A673 (cell line): ENCODE data around the gene AGPAT2.

Experiments
- EZH2 ChIP-seq: fragments of 200-600 bp; sonication (generic); IDR thresholded peaks from 2 replicates; pipeline ENCODE4 v1.6.1; 2017; ENCODE audit warnings: borderline replicate concordance, low read depth, mild to moderate bottlenecking, mixed read lengths, antibody characterized with exemption, low read length; ENCODE audit not compliant: poor library complexity, severe bottlenecking
- TF ChIP-seq, protein P1 (sequence below): fragments of 300-800, 200-600 bp; sonication (generic); conservative IDR thresholded peaks from 2 replicates; pipeline ENCODE4 v1.5.1; 2017; ENCODE audit warnings: low read depth, mild to moderate bottlenecking, antibody characterized with exemption, low read length, moderate library complexity, mixed read lengths

DNA sequence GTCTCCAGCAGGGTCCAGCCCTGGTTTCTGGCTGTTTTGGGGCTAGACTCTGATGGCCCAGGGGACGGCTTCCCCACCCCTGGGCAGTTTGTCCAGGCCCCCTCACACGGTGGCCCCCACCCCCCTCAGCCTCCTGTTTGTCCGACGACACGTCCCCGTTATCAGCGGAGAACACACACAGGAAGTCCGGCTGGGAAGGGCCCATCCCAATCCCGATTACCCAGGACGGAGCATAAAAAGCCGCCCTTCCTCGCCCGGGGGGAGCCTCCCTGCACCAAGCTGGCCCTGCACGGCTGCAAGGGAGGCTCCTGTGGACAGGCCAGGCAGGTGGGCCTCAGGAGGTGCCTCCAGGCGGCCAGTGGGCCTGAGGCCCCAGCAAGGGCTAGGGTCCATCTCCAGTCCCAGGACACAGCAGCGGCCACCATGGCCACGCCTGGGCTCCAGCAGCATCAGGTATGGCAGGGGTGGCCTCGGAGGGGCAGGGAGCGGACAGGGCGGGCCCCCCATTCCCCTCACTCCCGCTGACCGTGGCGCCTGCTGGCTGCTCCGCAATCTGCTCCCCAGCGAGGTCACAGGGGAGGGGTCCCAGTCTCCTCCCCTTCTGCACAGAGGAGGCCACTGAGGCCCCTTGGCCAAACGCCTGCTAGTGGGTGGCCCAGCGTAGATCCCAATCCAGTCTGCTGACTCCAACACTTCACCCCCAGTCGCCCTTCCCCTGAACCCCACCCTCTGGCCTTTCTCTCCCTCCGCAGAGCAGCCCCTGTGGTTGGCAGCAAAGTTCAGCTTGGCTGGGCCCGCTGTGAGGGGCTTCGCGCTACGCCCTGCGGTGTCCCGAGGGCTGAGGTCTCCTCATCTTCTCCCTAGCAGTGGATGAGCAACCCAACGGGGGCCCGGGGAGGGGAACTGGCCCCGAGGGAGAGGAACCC, 24.3 kb downstream of the AGPAT2 start, which contains the start of gene EGFL7:
- TF ChIP-seq, protein P1, sequence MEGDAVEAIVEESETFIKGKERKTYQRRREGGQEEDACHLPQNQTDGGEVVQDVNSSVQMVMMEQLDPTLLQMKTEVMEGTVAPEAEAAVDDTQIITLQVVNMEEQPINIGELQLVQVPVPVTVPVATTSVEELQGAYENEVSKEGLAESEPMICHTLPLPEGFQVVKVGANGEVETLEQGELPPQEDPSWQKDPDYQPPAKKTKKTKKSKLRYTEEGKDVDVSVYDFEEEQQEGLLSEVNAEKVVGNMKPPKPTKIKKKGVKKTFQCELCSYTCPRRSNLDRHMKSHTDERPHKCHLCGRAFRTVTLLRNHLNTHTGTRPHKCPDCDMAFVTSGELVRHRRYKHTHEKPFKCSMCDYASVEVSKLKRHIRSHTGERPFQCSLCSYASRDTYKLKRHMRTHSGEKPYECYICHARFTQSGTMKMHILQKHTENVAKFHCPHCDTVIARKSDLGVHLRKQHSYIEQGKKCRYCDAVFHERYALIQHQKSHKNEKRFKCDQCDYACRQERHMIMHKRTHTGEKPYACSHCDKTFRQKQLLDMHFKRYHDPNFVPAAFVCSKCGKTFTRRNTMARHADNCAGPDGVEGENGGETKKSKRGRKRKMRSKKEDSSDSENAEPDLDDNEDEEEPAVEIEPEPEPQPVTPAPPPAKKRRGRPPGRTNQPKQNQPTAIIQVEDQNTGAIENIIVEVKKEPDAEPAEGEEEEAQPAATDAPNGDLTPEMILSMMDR = no peak
- no peak for TF ChIP-seq EZH2
